Colon (tissue), 2 donors: ENCODE measurements around the gene GDNF.
"Not testable (repeated sequence)": the region's sequence is repeated elsewhere in the genome, so short reads cannot be mapped to it uniquely, and the experiment has no call there.

Source experiments
- FAIRE-seq: peaks from 2 replicates; lab custom pipeline; 2012; peaks lifted over from hg19 to GRCh38; lab: Jason Lieb, UNC
- donor health status: control.
- donor health status: control.

GDNF gene

GRCh38 chr5:37815913-37816312 lies 23.9 kb downstream of the GDNF start:
- no peak for FAIRE-seq

GRCh38 chr5:37814699-37815098 lies 25.1 kb downstream of the GDNF start:
- FAIRE-seq, result no peak

DNA sequence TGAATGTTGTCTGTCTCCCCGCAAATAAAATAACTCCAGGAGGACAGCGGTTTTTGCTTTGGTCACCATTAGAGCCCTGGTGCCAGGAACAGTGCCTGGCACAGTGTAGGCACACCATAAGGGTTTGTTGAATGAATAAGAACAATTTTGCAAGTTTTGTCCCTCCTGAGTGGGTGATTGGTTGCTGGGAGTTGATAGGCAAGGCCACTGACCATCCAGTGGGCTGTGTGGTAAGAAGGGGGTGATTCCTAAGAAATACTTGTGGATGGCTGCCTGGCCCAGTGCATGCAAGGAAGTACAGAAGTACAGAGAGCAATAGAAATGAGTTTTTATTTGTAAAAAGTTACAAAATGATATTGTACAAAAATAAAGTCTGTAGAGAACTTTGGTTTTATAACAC lies 27.5 kb downstream of the GDNF start:
- FAIRE-seq, result no peak

DNA sequence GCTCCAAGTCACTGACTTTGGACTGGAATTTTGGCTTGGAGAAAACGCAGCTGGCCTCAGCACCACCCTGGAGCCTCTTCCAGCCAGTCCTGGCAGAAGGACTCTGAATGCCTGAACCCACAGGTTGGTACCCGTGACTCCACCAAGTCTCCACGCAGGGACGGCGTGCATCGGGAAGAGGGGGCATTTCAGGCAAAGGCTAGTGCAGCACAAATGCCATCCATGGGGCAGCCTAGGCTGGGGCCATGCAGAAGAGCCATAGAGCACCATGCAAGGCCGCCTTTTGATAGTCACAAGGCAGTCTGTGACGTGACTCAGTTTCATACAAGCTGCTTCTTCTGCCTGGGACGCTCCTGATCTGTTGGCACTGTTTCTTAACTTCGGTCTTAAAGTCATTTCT lies 28.0 kb downstream of the GDNF start:
- FAIRE-seq, result no peak

GRCh38 chr5:37810311-37810710 lies 29.5 kb downstream of the GDNF start:
- FAIRE-seq, result no peak

DNA sequence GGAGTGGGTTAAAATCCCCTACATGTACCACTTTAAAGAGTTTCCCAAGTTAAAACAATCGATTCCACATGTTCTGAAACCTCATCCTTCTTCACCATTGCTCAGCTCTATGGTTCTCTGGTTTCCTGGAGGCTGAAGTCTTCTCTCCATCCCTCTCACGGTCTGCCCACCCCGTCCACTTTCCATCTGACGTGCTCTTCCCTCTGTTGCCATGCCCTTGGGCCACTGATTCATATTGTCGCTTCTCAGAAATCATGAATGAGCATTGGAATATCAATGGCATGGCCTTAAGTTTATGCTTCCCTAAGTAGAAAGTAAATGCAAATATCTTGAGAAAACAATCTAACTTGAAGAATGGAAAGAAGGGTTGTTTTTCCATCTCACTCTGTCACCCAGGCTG lies 30.9 kb downstream of the GDNF start:
- FAIRE-seq, result no peak

DNA sequence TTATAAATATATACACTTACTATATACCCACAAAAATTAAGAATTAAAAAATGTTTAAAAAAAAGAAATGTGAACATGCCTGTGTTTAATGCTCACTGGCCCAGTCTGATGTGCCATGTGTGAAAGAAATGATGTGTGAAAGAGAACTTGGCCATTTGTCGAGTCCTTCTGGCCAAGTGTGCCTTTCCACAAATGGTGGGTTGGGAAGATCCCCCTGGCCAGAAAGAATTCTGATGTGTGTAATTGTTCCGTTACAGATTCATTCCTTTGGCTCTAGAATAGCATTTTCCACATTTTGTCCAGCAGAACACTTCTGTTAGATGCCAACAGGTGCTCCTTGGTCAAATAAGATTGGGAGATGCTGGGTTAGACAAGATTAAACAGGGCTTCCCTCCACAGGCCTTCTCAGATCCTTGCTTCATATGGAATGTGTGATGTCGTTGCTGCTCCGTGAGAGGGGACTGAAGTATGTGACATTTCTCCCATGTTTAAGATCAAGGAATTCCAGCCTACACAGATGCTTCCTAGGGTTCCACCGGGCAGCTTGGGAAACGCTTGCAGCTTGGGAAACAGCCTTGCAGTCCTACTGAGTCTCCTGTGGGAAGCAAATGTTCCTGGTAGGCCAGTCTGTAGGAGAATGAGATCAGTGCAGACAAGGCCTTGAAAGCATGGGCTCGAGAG lies 32.1 kb downstream of the GDNF start:
- no peak for FAIRE-seq

- FAIRE-seq, result no peak
Measured at GRCh38 chr5:37807015-37807414, 32.8 kb downstream of the GDNF start.

- FAIRE-seq, result no peak
Measured at GRCh38 chr5:37806476-37806875, 33.4 kb downstream of the GDNF start.

- no peak for FAIRE-seq
Measured at GRCh38 chr5:37806016-37806415, 33.8 kb downstream of the GDNF start.

DNA sequence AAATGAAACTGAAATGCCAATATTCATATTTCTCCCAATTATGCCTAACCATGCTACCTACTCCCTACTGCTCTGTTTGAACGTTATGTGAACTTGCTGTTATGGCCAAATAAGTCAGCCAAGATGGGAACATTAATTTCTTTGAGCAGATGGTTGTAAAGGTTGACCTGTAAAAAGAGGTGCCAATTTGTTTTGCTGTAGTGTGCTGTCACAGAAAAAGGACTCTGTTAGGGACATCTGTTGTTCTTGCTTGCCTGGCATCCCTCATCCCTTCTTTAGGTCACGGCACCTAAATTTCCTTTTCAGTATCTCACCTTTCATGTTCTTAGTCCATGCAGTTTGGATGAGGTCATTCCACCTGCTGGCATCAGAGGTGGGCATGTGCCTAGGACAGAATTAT lies 35.4 kb downstream of the GDNF start:
- FAIRE-seq, result no peak

DNA sequence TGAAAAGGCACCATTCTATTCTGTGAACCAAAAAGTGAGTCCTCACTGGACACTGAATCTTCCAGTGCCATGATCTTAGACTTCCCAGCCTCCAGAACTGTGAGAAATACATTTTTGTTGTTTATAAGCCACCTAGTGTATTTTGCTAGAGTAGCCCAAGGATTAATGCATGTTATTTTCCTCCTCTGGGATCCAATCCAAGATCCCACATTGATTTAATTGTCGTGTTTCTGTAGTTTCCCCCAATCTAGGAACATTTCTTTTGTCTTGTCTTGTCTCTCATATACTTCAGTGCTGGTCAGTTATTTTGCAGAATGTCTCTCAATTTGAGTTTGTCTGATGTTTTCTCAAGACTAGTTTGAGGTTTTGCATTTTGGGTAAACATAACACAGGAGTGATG lies 36.4 kb downstream of the GDNF start:
- no peak for FAIRE-seq

- FAIRE-seq, result no peak
Measured at GRCh38 chr5:37801521-37801920, 38.3 kb downstream of the GDNF start.

DNA sequence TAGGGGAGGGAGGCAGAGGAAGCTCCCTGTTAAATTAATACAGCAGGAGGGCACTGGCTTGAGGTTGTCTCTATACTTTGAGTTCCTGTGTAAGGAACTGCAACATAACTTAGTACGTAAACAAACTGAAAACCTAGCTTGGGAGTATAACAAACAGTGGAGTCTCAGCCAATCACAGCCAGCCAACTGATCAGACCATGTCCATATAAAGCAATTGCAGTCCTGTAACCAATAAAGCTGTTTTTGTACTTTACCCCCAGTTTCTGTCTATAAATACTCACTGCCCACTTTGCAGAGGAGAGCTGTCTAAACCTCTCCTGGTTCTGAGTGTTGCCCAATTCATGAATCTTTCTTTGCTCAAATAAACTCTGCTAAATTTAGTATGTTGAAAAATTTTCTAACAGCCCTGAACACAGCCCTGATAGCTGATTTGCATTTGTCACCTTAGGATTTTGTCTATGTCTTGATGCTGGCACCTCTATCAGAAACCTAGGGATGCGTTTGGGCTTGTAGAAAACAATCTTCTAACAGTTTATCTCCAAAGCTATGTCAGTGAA lies 39.9 kb downstream of the GDNF start:
- FAIRE-seq, result no peak

GRCh38 chr5:37796435-37796834 lies 43.4 kb downstream of the GDNF start:
- FAIRE-seq, result not testable (repeated sequence)

GRCh38 chr5:37795292-37795691 lies 44.5 kb downstream of the GDNF start:
- FAIRE-seq, result not testable (repeated sequence)

GRCh38 chr5:37792975-37793631 lies 46.7 kb downstream of the GDNF start:
- FAIRE-seq, result no peak

DNA sequence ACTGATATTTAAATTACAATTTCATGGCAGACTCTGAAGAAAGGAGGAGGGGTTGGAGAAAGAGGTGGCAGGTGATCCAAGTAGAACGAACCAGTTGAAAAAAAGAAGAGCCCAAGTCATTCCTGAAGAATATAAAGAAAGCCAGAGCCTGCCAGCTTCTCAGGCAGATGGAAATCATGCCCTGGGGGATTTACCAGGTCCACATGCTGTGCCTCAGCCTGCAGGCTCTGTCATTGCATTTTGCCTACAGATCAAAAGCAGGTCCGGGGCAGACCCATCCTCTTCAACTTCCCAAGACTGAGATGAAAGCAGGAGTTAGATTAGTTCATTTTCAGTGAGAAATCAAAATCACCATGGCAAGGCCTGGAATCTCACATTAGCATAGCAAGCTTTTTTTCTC lies 48.5 kb downstream of the GDNF start:
- FAIRE-seq, result no peak

DNA sequence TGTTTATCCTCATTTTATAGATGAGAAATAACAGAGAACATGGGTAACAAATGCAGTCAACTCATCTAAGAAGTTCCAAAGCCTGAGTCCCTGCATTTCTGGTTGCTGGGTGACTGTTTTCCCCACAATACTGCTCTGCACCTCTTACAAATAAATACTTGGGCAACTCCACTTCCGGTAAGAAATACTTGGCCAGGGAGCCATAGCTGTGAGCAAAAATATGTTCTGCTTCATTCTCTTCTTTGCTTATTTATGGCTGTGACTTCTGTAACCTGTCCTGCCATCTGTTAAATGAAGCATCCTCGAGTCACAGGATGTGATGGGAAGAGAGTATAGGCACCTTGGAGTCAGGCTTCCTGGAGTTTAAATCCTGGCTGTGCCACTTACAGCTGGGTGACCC lies 49.9 kb downstream of the GDNF start:
- no peak for FAIRE-seq

- no peak for FAIRE-seq
Measured at GRCh38 chr5:37787742-37788141, 52.1 kb downstream of the GDNF start.

DNA sequence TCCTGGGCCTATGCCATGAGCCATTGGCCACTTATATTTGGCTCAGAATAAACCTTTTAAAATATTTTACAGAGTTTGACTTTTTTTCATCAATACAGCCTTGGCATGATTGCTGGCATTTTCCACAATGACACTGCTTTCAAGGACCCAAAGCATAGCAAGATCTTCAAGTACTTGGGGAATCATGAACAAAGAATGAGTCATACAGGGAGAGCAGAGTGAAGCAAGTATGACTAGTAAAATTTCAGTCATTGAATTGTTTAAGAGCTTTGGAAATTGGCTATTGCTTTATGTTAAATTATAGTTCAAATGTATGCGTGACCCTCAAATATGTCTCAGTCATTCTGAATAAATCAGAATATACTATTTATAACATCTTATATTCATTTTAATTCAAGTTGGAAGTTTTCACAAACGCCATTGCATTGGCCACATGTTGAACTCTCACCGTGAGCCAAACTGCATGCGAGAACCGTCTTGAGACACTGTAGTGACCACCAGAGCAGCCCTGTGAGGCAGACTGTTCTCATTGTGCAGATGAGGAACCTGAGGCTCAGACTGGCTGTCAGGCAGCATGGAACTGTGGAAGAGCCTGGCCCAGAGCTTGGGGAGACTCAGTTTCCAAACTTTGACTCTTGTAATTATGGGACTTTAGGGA lies 52.9 kb downstream of the GDNF start:
- FAIRE-seq, result no peak

DNA sequence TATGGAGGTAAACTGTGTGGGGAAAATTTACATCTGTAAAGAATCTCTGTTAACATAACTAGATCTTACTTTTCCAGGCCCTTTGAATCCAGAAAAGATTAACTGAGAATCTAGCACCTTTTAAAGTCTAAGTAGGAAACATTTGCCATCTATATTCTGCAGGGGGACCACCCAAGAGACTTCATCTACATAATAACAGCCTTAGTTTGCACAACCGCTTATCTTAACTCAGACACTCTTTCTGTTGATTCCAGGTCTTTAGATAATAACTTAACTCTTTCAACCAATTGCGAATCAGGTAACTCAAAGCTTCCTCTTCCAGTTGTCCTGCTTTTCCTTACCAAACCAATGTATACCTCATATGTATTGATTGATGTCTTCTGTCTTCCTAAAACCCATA lies 53.4 kb downstream of the GDNF start:
- FAIRE-seq, result no peak

- FAIRE-seq, result not testable (repeated sequence)
Measured at GRCh38 chr5:37781409-37781808, 58.4 kb downstream of the GDNF start.
